Measurements from ENCODE around the gene CCR1.

The CCR1 gene

DNA sequence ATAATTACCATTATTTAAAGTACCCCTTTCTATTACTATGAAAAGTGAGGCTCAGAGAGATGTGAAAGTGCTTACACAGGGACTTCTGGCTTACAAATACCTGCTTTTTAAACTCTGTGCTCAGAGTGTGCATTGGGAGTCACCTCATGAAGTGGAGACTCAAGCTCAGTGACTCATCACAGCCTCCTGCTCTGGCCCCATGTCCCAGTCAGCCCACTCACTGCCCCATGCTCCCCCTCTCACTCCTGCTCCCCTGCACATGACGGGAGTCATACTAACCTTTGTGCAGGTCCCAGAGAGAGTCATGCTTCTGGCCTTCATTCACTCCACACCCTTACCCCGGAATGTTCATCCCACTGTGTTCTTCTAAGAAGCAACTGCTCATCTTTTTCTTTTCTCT, 20.2 kb downstream of the CCR1 start:
- no peak overlapping the region for H3K9ac ChIP-seq
- H3K79me2 ChIP-seq = no peaks in the 10 kb centered on the region
- no peaks in the 10 kb centered on the region for H3K9me3 ChIP-seq (ENCODE audit: control insufficient read depth, low read length)
- H3K4me3 ChIP-seq (ENCODE audit: low read depth, low read length) = no peak overlapping the region
- no peaks in the 10 kb centered on the region for H3K27me3 ChIP-seq (ENCODE audit: control insufficient read depth, insufficient read depth, low read length)
- no peaks in the 10 kb centered on the region for H3K36me3 ChIP-seq (ENCODE audit: control insufficient read depth, insufficient read depth, low read length)
- H3K27ac ChIP-seq = no peak overlapping the region
- TF ChIP-seq, protein P1, sequence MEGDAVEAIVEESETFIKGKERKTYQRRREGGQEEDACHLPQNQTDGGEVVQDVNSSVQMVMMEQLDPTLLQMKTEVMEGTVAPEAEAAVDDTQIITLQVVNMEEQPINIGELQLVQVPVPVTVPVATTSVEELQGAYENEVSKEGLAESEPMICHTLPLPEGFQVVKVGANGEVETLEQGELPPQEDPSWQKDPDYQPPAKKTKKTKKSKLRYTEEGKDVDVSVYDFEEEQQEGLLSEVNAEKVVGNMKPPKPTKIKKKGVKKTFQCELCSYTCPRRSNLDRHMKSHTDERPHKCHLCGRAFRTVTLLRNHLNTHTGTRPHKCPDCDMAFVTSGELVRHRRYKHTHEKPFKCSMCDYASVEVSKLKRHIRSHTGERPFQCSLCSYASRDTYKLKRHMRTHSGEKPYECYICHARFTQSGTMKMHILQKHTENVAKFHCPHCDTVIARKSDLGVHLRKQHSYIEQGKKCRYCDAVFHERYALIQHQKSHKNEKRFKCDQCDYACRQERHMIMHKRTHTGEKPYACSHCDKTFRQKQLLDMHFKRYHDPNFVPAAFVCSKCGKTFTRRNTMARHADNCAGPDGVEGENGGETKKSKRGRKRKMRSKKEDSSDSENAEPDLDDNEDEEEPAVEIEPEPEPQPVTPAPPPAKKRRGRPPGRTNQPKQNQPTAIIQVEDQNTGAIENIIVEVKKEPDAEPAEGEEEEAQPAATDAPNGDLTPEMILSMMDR (IDR thresholded peaks at IDR 0.05) = no peak
- H2AFZ ChIP-seq = no peak overlapping the region
- no peak overlapping the region for H3K4me2 ChIP-seq (ENCODE audit: low read length)
- no peaks in the 10 kb centered on the region for H3K4me1 ChIP-seq

- Histone ChIP-seq H3K27ac (no peak overlapping the region), H3K4me2 (ENCODE audit: low read length) (no peak overlapping the region), H3K9ac (no peak overlapping the region), H3K9me3 (ENCODE audit: control insufficient read depth, low read length) (no peaks in the 10 kb centered on the region), H2AFZ (no peak overlapping the region), H3K4me3 (ENCODE audit: low read depth, low read length) (no peak overlapping the region), H3K79me2 (no peaks in the 10 kb centered on the region), H3K36me3 (ENCODE audit: control insufficient read depth, insufficient read depth, low read length) (no peaks in the 10 kb centered on the region), H3K27me3 (ENCODE audit: control insufficient read depth, insufficient read depth, low read length) (no peaks in the 10 kb centered on the region), H3K4me1 (no peaks in the 10 kb centered on the region)
- TF ChIP-seq, protein P1 (IDR thresholded peaks at IDR 0.05) = no peak
Observed at GRCh38 chr3:46187341-46187700, 20.8 kb downstream of the CCR1 start.

DNA sequence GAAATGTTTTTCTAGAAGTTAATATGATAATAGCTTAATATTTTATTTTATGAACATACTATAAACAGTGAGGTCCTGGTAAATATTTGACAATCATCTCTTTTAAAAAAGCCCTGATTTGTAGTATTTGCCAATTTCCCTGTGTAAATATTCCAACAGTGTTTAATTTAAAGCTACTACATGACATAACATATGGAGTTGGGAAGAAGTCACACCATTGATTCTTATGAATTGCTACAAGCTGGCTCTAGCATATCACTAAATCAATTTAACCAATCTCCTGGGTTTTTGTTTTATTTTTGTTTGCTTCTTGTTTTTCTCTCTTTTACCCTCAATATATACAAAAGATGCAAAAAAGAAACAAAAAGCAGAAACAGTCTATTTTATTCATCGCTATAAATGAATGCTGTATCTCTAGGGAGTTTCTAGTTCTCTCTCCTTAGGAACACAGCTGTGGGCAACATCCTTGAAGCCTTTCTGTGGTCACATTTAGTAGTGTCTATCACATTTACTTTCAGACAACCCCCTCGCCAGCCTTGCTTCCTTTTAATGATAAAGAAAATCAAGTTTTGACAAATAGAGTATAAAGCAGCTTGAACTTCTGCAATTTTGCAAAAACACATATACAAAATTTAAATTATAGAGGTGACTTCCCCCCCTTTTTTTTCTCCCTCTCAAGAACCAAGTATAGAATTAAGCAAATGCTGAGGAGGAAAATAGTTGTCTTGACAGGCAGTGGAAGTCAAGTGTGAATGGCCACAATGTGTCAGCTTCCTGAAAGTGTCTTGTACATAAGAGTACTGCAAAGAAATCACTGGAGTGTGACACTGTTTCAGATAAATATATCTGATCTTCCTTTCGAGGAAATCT, 21.4 kb downstream of the CCR1 start:
- H2AFZ ChIP-seq = no peak overlapping the region
- no peak overlapping the region for H3K4me2 ChIP-seq (ENCODE audit: low read length)
- H3K9me3 ChIP-seq (ENCODE audit: control insufficient read depth, low read length) = no peaks in the 10 kb centered on the region
- H3K27me3 ChIP-seq (ENCODE audit: control insufficient read depth, insufficient read depth, low read length) = no peaks in the 10 kb centered on the region
- no peak overlapping the region for H3K9ac ChIP-seq
- TF ChIP-seq, protein P1 (IDR thresholded peaks at IDR 0.05) = no peak
- no peaks in the 10 kb centered on the region for H3K36me3 ChIP-seq (ENCODE audit: control insufficient read depth, insufficient read depth, low read length)
- H3K4me3 ChIP-seq (ENCODE audit: low read depth, low read length) = no peak overlapping the region
- H3K79me2 ChIP-seq = no peaks in the 10 kb centered on the region
- no peak overlapping the region for H3K27ac ChIP-seq
- H3K4me1 ChIP-seq = no peaks in the 10 kb centered on the region

DNA sequence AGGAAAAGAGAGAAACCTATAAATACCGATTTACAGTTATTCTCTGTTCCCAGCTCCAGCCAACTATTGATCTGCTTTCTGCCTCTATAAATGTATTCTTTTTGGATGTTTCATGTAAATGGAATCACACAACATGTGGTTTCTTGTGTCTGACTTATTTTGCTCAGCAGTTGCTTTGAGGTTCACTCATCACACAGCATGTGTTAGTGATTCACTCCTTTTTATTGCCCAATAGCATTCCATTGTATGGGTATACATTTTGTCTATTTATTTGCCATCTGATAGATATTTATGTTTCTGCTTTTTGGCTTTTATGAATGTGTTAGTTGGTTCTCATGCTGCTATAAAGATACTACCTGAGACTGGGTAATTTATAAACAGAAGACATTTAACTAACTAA, 23.6 kb downstream of the CCR1 start:
- no peak overlapping the region for H3K27ac ChIP-seq
- TF ChIP-seq, protein P1 (IDR thresholded peaks at IDR 0.05) = no peak
- H3K27me3 ChIP-seq (ENCODE audit: control insufficient read depth, insufficient read depth, low read length) = no peaks in the 10 kb centered on the region
- H3K79me2 ChIP-seq = no peaks in the 10 kb centered on the region
- no peak overlapping the region for H3K4me3 ChIP-seq (ENCODE audit: low read depth, low read length)
- no peak overlapping the region for H2AFZ ChIP-seq
- no peaks in the 10 kb centered on the region for H3K4me1 ChIP-seq
- no peak overlapping the region for H3K9ac ChIP-seq
- no peaks in the 10 kb centered on the region for H3K36me3 ChIP-seq (ENCODE audit: control insufficient read depth, insufficient read depth, low read length)
- H3K9me3 ChIP-seq (ENCODE audit: control insufficient read depth, low read length) = no peaks in the 10 kb centered on the region
- no peak overlapping the region for H3K4me2 ChIP-seq (ENCODE audit: low read length)

DNA sequence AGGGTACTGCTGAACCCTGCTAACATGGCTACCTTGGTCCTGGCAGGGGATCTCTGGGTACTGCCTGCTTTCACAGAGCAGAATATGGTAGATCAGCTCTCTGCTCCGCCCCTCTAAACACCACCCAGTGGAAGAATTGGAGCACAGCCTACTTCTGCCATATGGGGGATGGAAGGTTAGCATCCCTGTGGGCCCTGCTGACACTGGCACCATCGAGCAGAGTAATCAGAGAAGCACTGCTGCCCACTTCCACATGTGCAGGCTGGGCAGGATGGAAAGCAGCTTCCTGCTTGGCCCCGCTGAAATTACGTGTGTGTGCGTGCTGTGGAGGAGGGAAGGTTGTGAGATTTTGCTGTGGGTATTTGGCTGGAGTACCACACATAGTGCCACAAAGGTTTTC, 24.8 kb downstream of the CCR1 start:
- H3K4me1 ChIP-seq = no peaks in the 10 kb centered on the region
- H3K27me3 ChIP-seq (ENCODE audit: control insufficient read depth, insufficient read depth, low read length) = no peaks in the 10 kb centered on the region
- no peak overlapping the region for H2AFZ ChIP-seq
- no peak overlapping the region for H3K4me2 ChIP-seq (ENCODE audit: low read length)
- TF ChIP-seq, protein P1 (IDR thresholded peaks at IDR 0.05) = no peak
- no peaks in the 10 kb centered on the region for H3K9me3 ChIP-seq (ENCODE audit: control insufficient read depth, low read length)
- no peak overlapping the region for H3K9ac ChIP-seq
- no peaks in the 10 kb centered on the region for H3K79me2 ChIP-seq
- no peak overlapping the region for H3K4me3 ChIP-seq (ENCODE audit: low read depth, low read length)
- no peaks in the 10 kb centered on the region for H3K36me3 ChIP-seq (ENCODE audit: control insufficient read depth, insufficient read depth, low read length)
- H3K27ac ChIP-seq = no peak overlapping the region
